MM.1S (cell line): ENCODE results near the gene THEM4.
"Not testable (repeated sequence)": the region's sequence is repeated elsewhere in the genome, so short reads cannot be mapped to it uniquely, and the experiment has no call there.

Source experiments
- DNase-seq: peaks from one replicate; pipeline ENCODE4 v3.0.0-alpha.2; 2015
- H2AFZ ChIP-seq: fragments of 300-600 bp; sonication (generic); 2 replicates; pipeline ENCODE4 v1.6.0; 2016; ENCODE audit warnings: antibody characterized with exemption, low read length
- H3F3A ChIP-seq: fragments of 300-600 bp; sonication (generic); 2 replicates; pipeline ENCODE4 v1.6.1; 2016; ENCODE audit warnings: mild to moderate bottlenecking, antibody characterized with exemption, low read length, moderate library complexity, mixed read lengths; ENCODE audit not compliant: insufficient read depth
- H3K27ac ChIP-seq: fragments of 300-600 bp; sonication (generic); 2 replicates; pipeline ENCODE4 v1.5.1; 2016; ENCODE audit warnings: mild to moderate bottlenecking, low read length
- H3K27me3 ChIP-seq: fragments of 300-600 bp; sonication (generic); replicated peaks from 2 replicates; pipeline ENCODE4 v1.6.0; 2016; ENCODE audit warnings: low read length; ENCODE audit not compliant: insufficient read depth
- H3K36me3 ChIP-seq: fragments of 300-600 bp; sonication (generic); replicated peaks from 2 replicates; pipeline ENCODE4 v1.6.1; 2016; ENCODE audit warnings: mild to moderate bottlenecking, low read length, mixed read lengths; ENCODE audit not compliant: insufficient read depth
- H3K4me1 ChIP-seq: fragments of 300-600 bp; sonication (generic); 2 replicates; pipeline ENCODE4 v1.6.1; 2016; ENCODE audit warnings: low read length, mixed read lengths
- H3K4me2 ChIP-seq: fragments of 300-600 bp; sonication (generic); 2 replicates; pipeline ENCODE4 v1.6.0; 2016; ENCODE audit warnings: low read depth, low read length
- H3K4me3 ChIP-seq: fragments of 300-600 bp; sonication (generic); 2 replicates; pipeline ENCODE4 v1.5.1; 2016; ENCODE audit warnings: low read length, mixed read lengths
- H3K79me2 ChIP-seq: fragments of 300-600 bp; sonication (generic); 2 replicates; pipeline ENCODE4 v1.6.1; 2016; ENCODE audit warnings: mixed run types, low read length, mixed read lengths
- H3K9ac ChIP-seq: fragments of 300-600 bp; sonication (generic); 2 replicates; pipeline ENCODE4 v1.6.1; 2016; ENCODE audit warnings: low read length, mixed read lengths
- H3K9me2 ChIP-seq: fragments of 300-600 bp; sonication (generic); replicated peaks from 2 replicates; pipeline ENCODE4 v1.6.1; 2016; ENCODE audit warnings: mild to moderate bottlenecking, low read length, mixed read lengths; ENCODE audit not compliant: insufficient read depth
- H3K9me3 ChIP-seq: fragments of 300-600 bp; sonication (generic); replicated peaks from 2 replicates; pipeline ENCODE4 v1.6.1; 2016; ENCODE audit warnings: mild to moderate bottlenecking, low read length, mixed read lengths; ENCODE audit not compliant: insufficient read depth
- H4K20me1 ChIP-seq: fragments of 300-600 bp; sonication (generic); 2 replicates; pipeline ENCODE4 v1.6.1; 2016; ENCODE audit warnings: mild to moderate bottlenecking, low read length, moderate library complexity, mixed read lengths; ENCODE audit not compliant: insufficient read depth
- CTCF ChIP-seq: fragments of 300-600 bp; sonication (generic); IDR thresholded peaks from 2 replicates; pipeline ENCODE4 v1.5.1; 2016; ENCODE audit warnings: antibody characterized with exemption, low read length, mixed read lengths
- EZH2 ChIP-seq: fragments of 300-600 bp; sonication (generic); optimal IDR thresholded peaks from 2 replicates; pipeline ENCODE3; 2017; ENCODE audit warnings: low read depth, mild to moderate bottlenecking, antibody characterized with exemption, low read length, mixed read lengths
- EZH2phosphoT487 ChIP-seq: fragments of 300-600 bp; sonication (generic); IDR thresholded peaks from 2 replicates; pipeline ENCODE4 v1.6.1; 2018; ENCODE audit warnings: antibody characterized with exemption, low read length

The THEM4 gene

GRCh38 chr1:151907363-151908139 lies 1.8 kb downstream of the THEM4 start:
- no peaks in the 10 kb centered on the region for H4K20me1 ChIP-seq
- H2AFZ ChIP-seq, result no peak overlapping the region
- H3K36me3 ChIP-seq, result no peaks in the 10 kb centered on the region
- H3K9me2 ChIP-seq, result no peaks in the 10 kb centered on the region
- no peak overlapping the region for H3K4me3 ChIP-seq
- H3K4me1 ChIP-seq, result peaks cover 12% of the 10 kb centered on the region; the same call in 1 of the 2 replicates
- no peak overlapping the region for H3K9ac ChIP-seq
- peaks cover 21% of the 10 kb centered on the region for H3F3A ChIP-seq
- TF ChIP-seq CTCF, result no peak
- no peak for TF ChIP-seq EZH2phosphoT487
- TF ChIP-seq EZH2, result no peak
- H3K4me2 ChIP-seq, result peak overlapping the region; percentile 65; the same call in 1 of the 2 replicates
- no peaks in the 10 kb centered on the region for H3K9me3 ChIP-seq
- no peaks in the 10 kb centered on the region for H3K27me3 ChIP-seq
- no peak for DNase-seq
- no peak overlapping the region for H3K27ac ChIP-seq
- peaks cover 40% of the 10 kb centered on the region for H3K79me2 ChIP-seq

- not testable (repeated sequence) for H4K20me1 ChIP-seq
These were observed 3.0 kb downstream of the THEM4 start for GRCh38 chr1:151906324-151906645.

GRCh38 chr1:151905443-151906323 lies 3.6 kb downstream of the THEM4 start:
- peaks cover 56% of the 10 kb centered on the region for H3K79me2 ChIP-seq
- not testable (repeated sequence) for DNase-seq, H3K9me3 ChIP-seq, H3K9me2 ChIP-seq, H3K27me3 ChIP-seq, H4K20me1 ChIP-seq, H3K36me3 ChIP-seq, H3K4me2 ChIP-seq, H3K4me3 ChIP-seq, H3K27ac ChIP-seq, H3K9ac ChIP-seq, H2AFZ ChIP-seq
- H3F3A ChIP-seq, result peaks cover 19% of the 10 kb centered on the region
- peaks cover 12% of the 10 kb centered on the region; the same call in 1 of the 2 replicates for H3K4me1 ChIP-seq

More at GRCh38 chr1:151906324-151906645, 3.0 kb downstream of the THEM4 start:
- H3K27ac ChIP-seq, H3K36me3 ChIP-seq, H3K9ac ChIP-seq, H3K9me3 ChIP-seq, H3K4me2 ChIP-seq, H2AFZ ChIP-seq, DNase-seq, H3K27me3 ChIP-seq, H3K9me2 ChIP-seq, H3K4me3 ChIP-seq: not testable (repeated sequence)
- peaks cover 12% of the 10 kb centered on the region; the same call in 1 of the 2 replicates for H3K4me1 ChIP-seq
- H3F3A ChIP-seq, result peaks cover 21% of the 10 kb centered on the region
- H3K79me2 ChIP-seq, result peaks cover 52% of the 10 kb centered on the region

GRCh38 chr1:151905070-151905442 lies 4.3 kb downstream of the THEM4 start:
- Histone ChIP-seq H3K4me2 (no peak overlapping the region), H3K27me3 (no peaks in the 10 kb centered on the region), H3K9me3 (no peaks in the 10 kb centered on the region; the same call in 1 of the 2 replicates), H3K9me2 (no peaks in the 10 kb centered on the region), H3F3A (peaks cover 16% of the 10 kb centered on the region), H3K36me3 (no peaks in the 10 kb centered on the region), H4K20me1 (no peaks in the 10 kb centered on the region), H2AFZ (no peak overlapping the region), H3K27ac (no peak overlapping the region), H3K4me3 (no peak overlapping the region), H3K79me2 (peaks cover 60% of the 10 kb centered on the region), H3K4me1 (peaks cover 12% of the 10 kb centered on the region; the same call in 1 of the 2 replicates), H3K9ac (no peak overlapping the region)
- no peak for TF ChIP-seq EZH2phosphoT487
- DNase-seq, result no peak
